Activated naive CD4-positive, alpha-beta T cell treated with anti-CD3 and anti-CD28 coated beads, Interleukin-2, amount 50 U/mL, for 72 hours (primary cell): ENCODE measurements around the gene LIN52. TPM values are rescaled to one million over a fixed set of nuclear protein-coding genes. Genes with fewer than 3 reads are reported as not detected.

ENCODE experiments used
- ATAC-seq, 2 donors: fragments of 150-1000 bp; cut with Tn5 transposase; 2 replicates each; pipeline ENCODE4 v1.10.0; 2021; ENCODE audit warnings: mild to moderate bottlenecking in 2 of 2, moderate library complexity in 2 of 2
- DNase-seq, 2 donors: peaks; one replicate each; pipeline ENCODE4 v3.0.0; 2021 to 2022; ENCODE audit warnings: low spot score in 2 of 2
- H3K27ac Mint-ChIP-seq, 2 donors: one replicate each; pipeline ENCODE4 v1.8.0; 2022; ENCODE audit warnings: mild to moderate bottlenecking in 2 of 2, mixed read lengths in 2 of 2
- H3K36me3 Mint-ChIP-seq, 2 donors: one replicate each; pipeline ENCODE4 v1.8.0; 2022; ENCODE audit warnings: mixed read lengths in 2 of 2
- H3K9me3 Mint-ChIP-seq, 2 donors: one replicate each; pipeline ENCODE4 v1.8.0; 2022; ENCODE audit warnings: mixed read lengths in 2 of 2
- total RNA-seq, 2 donors: library from RNA; stranded (reverse); gene quantifications; one replicate each; pipeline ENCODE4 v1.2.3, GENCODE V29; 2022

LIN52 gene
- total RNA-seq, 2 donors from 2014 or later, result 12.0 to 29.7 TPM

- DNase-seq (no peak), ATAC-seq (peak; percentile 26 to 67)
- Mint-ChIP-seq H3K36me3 (no peaks in the 10 kb centered on the region), H3K27ac (no peak overlapping the region), H3K9me3 (no peaks in the 10 kb centered on the region)
Measured at GRCh38 chr14:74147571-74147970, 62.8 kb downstream of the LIN52 start.

- H3K9me3 Mint-ChIP-seq, result no peaks in the 10 kb centered on the region
- no peak overlapping the region for H3K27ac Mint-ChIP-seq
- H3K36me3 Mint-ChIP-seq, result no peaks in the 10 kb centered on the region
- no peak for ATAC-seq
- no peak for DNase-seq
Measured at GRCh38 chr14:74148705-74149104, 63.9 kb downstream of the LIN52 start.

- DNase-seq (no peak), ATAC-seq (no peak)
- no peaks in the 10 kb centered on the region for H3K9me3 Mint-ChIP-seq
- H3K36me3 Mint-ChIP-seq, result no peaks in the 10 kb centered on the region
- H3K27ac Mint-ChIP-seq, result no peak overlapping the region
Measured at GRCh38 chr14:74155287-74155686, 70.5 kb downstream of the LIN52 start.

GRCh38 chr14:74155749-74156148, 71.0 kb downstream of the LIN52 start:
- DNase-seq, result no peak
- Mint-ChIP-seq H3K27ac (no peak overlapping the region), H3K36me3 (no peaks in the 10 kb centered on the region), H3K9me3 (no peaks in the 10 kb centered on the region)
- no peak for ATAC-seq

GRCh38 chr14:74160763-74161162, 76.0 kb downstream of the LIN52 start:
- DNase-seq, result no peak
- no peak for ATAC-seq
- no peaks in the 10 kb centered on the region for H3K9me3 Mint-ChIP-seq
- H3K27ac Mint-ChIP-seq, result no peak overlapping the region
- peaks cover 0 to 6% of the 10 kb centered on the region in 2 donors for H3K36me3 Mint-ChIP-seq

- DNase-seq (no peak), ATAC-seq (no peak)
- Mint-ChIP-seq H3K27ac (no peak overlapping the region), H3K36me3 (peaks cover 0 to 6% of the 10 kb centered on the region in 2 donors), H3K9me3 (no peaks in the 10 kb centered on the region)
Measured at GRCh38 chr14:74161526-74162158, 76.9 kb downstream of the LIN52 start.

- ATAC-seq (no peak), DNase-seq (no peak)
- no peaks in the 10 kb centered on the region for H3K9me3 Mint-ChIP-seq
- no peak overlapping the region for H3K27ac Mint-ChIP-seq
- H3K36me3 Mint-ChIP-seq, result no peaks in the 10 kb centered on the region
Measured at GRCh38 chr14:74169906-74170305, 85.2 kb downstream of the LIN52 start.

GRCh38 chr14:74176400-74176793, 91.6 kb downstream of the LIN52 start:
- ATAC-seq (no peak), DNase-seq (no peak)
- no peak overlapping the region for H3K27ac Mint-ChIP-seq
- H3K9me3 Mint-ChIP-seq, result no peaks in the 10 kb centered on the region
- H3K36me3 Mint-ChIP-seq, result no peaks in the 10 kb centered on the region

GRCh38 chr14:74179856-74180255, 95.1 kb downstream of the LIN52 start:
- DNase-seq, result no peak
- ATAC-seq, result no peak
- H3K9me3 Mint-ChIP-seq, result no peaks in the 10 kb centered on the region
- H3K27ac Mint-ChIP-seq, result no peak overlapping the region
- H3K36me3 Mint-ChIP-seq, result no peaks in the 10 kb centered on the region

GRCh38 chr14:74190927-74191575, 106.3 kb downstream of the LIN52 start:
- peak overlapping the region in 1 of 2 donors; percentile 37 for H3K27ac Mint-ChIP-seq
- H3K36me3 Mint-ChIP-seq, result no peaks in the 10 kb centered on the region
- ATAC-seq, result no peak
- no peaks in the 10 kb centered on the region for H3K9me3 Mint-ChIP-seq
- DNase-seq, result no peak

GRCh38 chr14:74194506-74195274, 109.9 kb downstream of the LIN52 start:
- DNase-seq, result no peak
- Mint-ChIP-seq H3K36me3 (peaks cover 4 to 9% of the 10 kb centered on the region in 2 donors), H3K27ac (no peak overlapping the region), H3K9me3 (no peaks in the 10 kb centered on the region)
- ATAC-seq, result no peak

GRCh38 chr14:74195623-74196022, 110.9 kb downstream of the LIN52 start:
- ATAC-seq, result no peak
- Mint-ChIP-seq H3K9me3 (no peaks in the 10 kb centered on the region), H3K36me3 (peaks cover 4 to 9% of the 10 kb centered on the region in 2 donors), H3K27ac (no peak overlapping the region)
- DNase-seq, result no peak

GRCh38 chr14:74198441-74199234, 113.9 kb downstream of the LIN52 start:
- Mint-ChIP-seq H3K9me3 (no peaks in the 10 kb centered on the region), H3K36me3 (peaks cover 4 to 9% of the 10 kb centered on the region in 2 donors), H3K27ac (peak overlapping the region in 1 of 2 donors; percentile 31)
- DNase-seq, result no peak
- peak in 1 of 2 donors; percentile 60 for ATAC-seq

GRCh38 chr14:74202113-74202512, 117.4 kb downstream of the LIN52 start:
- DNase-seq (no peak), ATAC-seq (no peak)
- Mint-ChIP-seq H3K9me3 (no peaks in the 10 kb centered on the region), H3K36me3 (peaks cover 4 to 9% of the 10 kb centered on the region in 2 donors), H3K27ac (no peak overlapping the region)

GRCh38 chr14:74203639-74204038, 118.9 kb downstream of the LIN52 start:
- H3K36me3 Mint-ChIP-seq, result peaks cover 4 to 9% of the 10 kb centered on the region in 2 donors
- DNase-seq (no peak), ATAC-seq (no peak)
- no peak overlapping the region for H3K27ac Mint-ChIP-seq
- H3K9me3 Mint-ChIP-seq, result no peaks in the 10 kb centered on the region

- DNase-seq (no peak), ATAC-seq (no peak)
- H3K27ac Mint-ChIP-seq, result no peak overlapping the region
- H3K9me3 Mint-ChIP-seq, result no peaks in the 10 kb centered on the region
- H3K36me3 Mint-ChIP-seq, result peaks cover 0 to under 1% of the 10 kb centered on the region in 2 donors
Measured at GRCh38 chr14:74204491-74204890, 119.7 kb downstream of the LIN52 start.

GRCh38 chr14:74205882-74206281, 121.1 kb downstream of the LIN52 start:
- ATAC-seq (no peak), DNase-seq (no peak)
- no peaks in the 10 kb centered on the region for H3K36me3 Mint-ChIP-seq
- no peaks in the 10 kb centered on the region for H3K9me3 Mint-ChIP-seq
- no peak overlapping the region for H3K27ac Mint-ChIP-seq
